Mesenchymal stem cell (in vitro differentiated cells and primary cell): ENCODE results near the gene FAT1.

Source experiments
- DNase-seq: peaks from one replicate; pipeline ENCODE4 v3.0.0-alpha.2; 2013
- H2AFZ ChIP-seq: one replicate; pipeline ENCODE4 v1.6.1; 2013; ENCODE audit warnings: low read depth, mild to moderate bottlenecking, control low read depth, inconsistent platforms, low read length, moderate library complexity
- H2AK5ac ChIP-seq: 2 replicates; pipeline ENCODE4 v1.6.1; 2013; ENCODE audit warnings: low read length, moderate library complexity, mild to moderate bottlenecking, inconsistent platforms; ENCODE audit not compliant: severe bottlenecking
- H2BK120ac ChIP-seq: one replicate; pipeline ENCODE4 v1.6.1; 2013; ENCODE audit warnings: low read depth, mild to moderate bottlenecking, inconsistent platforms, low read length, moderate library complexity
- H2BK12ac ChIP-seq, 2 experiments: one replicate each; pipeline ENCODE4 v1.6.1; 2013; ENCODE audit warnings: inconsistent platforms in 2 of 2, low read length in 2 of 2, mild to moderate bottlenecking in 2 of 2, moderate library complexity in 2 of 2, control low read depth in 1 of 2
- H2BK15ac ChIP-seq: one replicate; pipeline ENCODE4 v1.6.1; 2013; ENCODE audit warnings: mild to moderate bottlenecking, low read depth, inconsistent platforms; ENCODE audit not compliant: poor library complexity, severe bottlenecking
- H2BK5ac ChIP-seq: 2 replicates; pipeline ENCODE4 v1.6.1; 2013; ENCODE audit warnings: low read depth, mild to moderate bottlenecking, low read length, control low read depth, inconsistent platforms; ENCODE audit not compliant: poor library complexity, severe bottlenecking
- H3K14ac ChIP-seq, 2 experiments: one replicate each; pipeline ENCODE4 v1.6.1; 2013; ENCODE audit warnings: inconsistent platforms in 2 of 2, low read length in 2 of 2, control low read depth in 1 of 2, mild to moderate bottlenecking in 1 of 2, moderate library complexity in 1 of 2
- H3K18ac ChIP-seq, 2 experiments: one replicate each; pipeline ENCODE4 v1.6.1; 2013; ENCODE audit warnings: inconsistent platforms in 2 of 2, low read length in 2 of 2, control low read depth in 1 of 2, low read depth in 1 of 2, mild to moderate bottlenecking in 1 of 2
- H3K23ac ChIP-seq, 2 experiments: one replicate each; pipeline ENCODE4 v1.6.1; 2013; ENCODE audit warnings: inconsistent platforms in 2 of 2, low read length in 2 of 2, mild to moderate bottlenecking in 2 of 2, moderate library complexity in 2 of 2, control low read depth in 1 of 2
- H3K27ac ChIP-seq: 2 replicates; pipeline ENCODE4 v1.5.1; 2013; ENCODE audit warnings: mild to moderate bottlenecking, moderate library complexity, low read length, control low read depth, inconsistent platforms; ENCODE audit not compliant: poor library complexity, severe bottlenecking
- H3K27me3 ChIP-seq, 2 experiments: 2 replicates each; pipeline versions ENCODE4 v1.6.1 to v1.7.0; 2013; ENCODE audit warnings: low read length in 2 of 2, mild to moderate bottlenecking in 2 of 2, moderate library complexity in 2 of 2, control low read depth in 1 of 2, inconsistent platforms in 1 of 2; ENCODE audit not compliant: control insufficient read depth in 1 of 2, insufficient read depth in 1 of 2
- H3K36me3 ChIP-seq, 2 experiments: 2 replicates each; pipeline versions ENCODE4 v1.6.1 to v1.7.0; 2013; ENCODE audit warnings: low read length in 2 of 2, control low read depth in 1 of 2, inconsistent platforms in 1 of 2, low read depth in 1 of 2, mild to moderate bottlenecking in 1 of 2; ENCODE audit not compliant: insufficient read depth in 2 of 2, control insufficient read depth in 1 of 2
- H3K4ac ChIP-seq, 2 experiments: one replicate each; pipeline ENCODE4 v1.6.1; 2013; ENCODE audit warnings: inconsistent platforms in 2 of 2, low read length in 2 of 2, mild to moderate bottlenecking in 2 of 2, moderate library complexity in 2 of 2, control low read depth in 1 of 2, low read depth in 1 of 2
- H3K4me1 ChIP-seq: 2 replicates; pipeline ENCODE4 v1.6.1; 2013; ENCODE audit warnings: low read depth, low read length, control low read depth; ENCODE audit not compliant: control insufficient read depth, insufficient read depth
- H3K4me2 ChIP-seq: 2 replicates; pipeline ENCODE4 v1.6.1; 2013; ENCODE audit warnings: low read length, mild to moderate bottlenecking, inconsistent platforms; ENCODE audit not compliant: poor library complexity, severe bottlenecking
- H3K4me3 ChIP-seq, 2 experiments: 2 replicates each; pipeline versions ENCODE4 v1.5.1 to v1.7.0; 2013; ENCODE audit warnings: low read length in 2 of 2, mild to moderate bottlenecking in 2 of 2, control low read depth in 1 of 2, low read depth in 1 of 2; ENCODE audit not compliant: insufficient read depth in 1 of 2
- H3K79me1 ChIP-seq: replicated peaks from 2 replicates; pipeline ENCODE4 v1.6.1; 2013; ENCODE audit warnings: mild to moderate bottlenecking, control low read depth, low read length, inconsistent platforms; ENCODE audit not compliant: poor library complexity, severe bottlenecking
- H3K9ac ChIP-seq: 2 replicates; pipeline ENCODE4 v1.7.0; 2013; ENCODE audit warnings: mild to moderate bottlenecking, low read length, moderate library complexity
- H3K9me3 ChIP-seq: 2 replicates; pipeline ENCODE4 v1.7.0; 2013; ENCODE audit warnings: mild to moderate bottlenecking, low read length; ENCODE audit not compliant: control insufficient read depth
- H4K8ac ChIP-seq: one replicate; pipeline ENCODE4 v1.6.1; 2013; ENCODE audit warnings: inconsistent platforms, mild to moderate bottlenecking, low read length, moderate library complexity
- H4K91ac ChIP-seq: one replicate; pipeline ENCODE4 v1.6.1; 2013; ENCODE audit warnings: mild to moderate bottlenecking, low read length, inconsistent platforms
- WGBS: methylation state at CpG from one replicate; pipeline ENCODE4 v1.1.7; 2013; ENCODE audit warnings: mixed read lengths; 5-methylcytosine and 5-hydroxymethylcytosine counted together

FAT1 gene

GRCh38 chr4:186715077-186715476 lies 8.6 kb downstream of the FAT1 start:
- DNase-seq, result no peak

GRCh38 chr4:186714006-186714675 lies 9.5 kb downstream of the FAT1 start:
- Histone ChIP-seq H2AK5ac (no peak overlapping the region), H3K27ac (no peak overlapping the region), H3K4me1 (peaks cover 8% of the 10 kb centered on the region), H3K27me3 (no peaks in the 10 kb centered on the region), H3K36me3 (peaks cover 7 to 13% of the 10 kb centered on the region in 2 experiments), H3K4ac (no peak overlapping the region), H3K4me3 (no peak overlapping the region), H2BK12ac (no peak overlapping the region), H3K4me2 (no peak overlapping the region), H3K23ac (no peak overlapping the region), H2BK120ac (no peak overlapping the region), H4K91ac (no peak overlapping the region), H3K9me3 (peaks cover 5% of the 10 kb centered on the region), H2BK15ac (no peak overlapping the region), H3K18ac (peak overlapping the region in 1 of 2 experiments; percentile 22), H3K9ac (no peak overlapping the region), H3K14ac (no peak overlapping the region), H2AFZ (no peak overlapping the region), H4K8ac (no peak overlapping the region), H3K79me1 (no peaks in the 10 kb centered on the region), H2BK5ac (no peak overlapping the region)
- WGBS, result 97% methylated on average over 15 of the region's 16 CpGs
- DNase-seq, result no peak

More at GRCh38 chr4:186715077-186715476, 8.6 kb downstream of the FAT1 start:
- Histone ChIP-seq H3K27ac (no peak overlapping the region), H3K36me3 (peaks cover 0 to 8% of the 10 kb centered on the region in 2 experiments), H4K8ac (no peak overlapping the region), H3K4me3 (no peak overlapping the region), H4K91ac (no peak overlapping the region), H3K18ac (no peak overlapping the region), H2BK5ac (no peak overlapping the region), H3K9me3 (peaks cover 14% of the 10 kb centered on the region), H3K23ac (no peak overlapping the region), H3K4me1 (peaks cover 8% of the 10 kb centered on the region), H3K4ac (no peak overlapping the region), H2BK12ac (no peak overlapping the region), H3K14ac (no peak overlapping the region), H3K4me2 (no peak overlapping the region), H3K27me3 (no peaks in the 10 kb centered on the region), H3K9ac (no peak overlapping the region), H2AFZ (no peak overlapping the region), H3K79me1 (no peaks in the 10 kb centered on the region), H2BK120ac (no peak overlapping the region), H2BK15ac (no peak overlapping the region), H2AK5ac (no peak overlapping the region)
- 94% methylated on average over 5 of the region's 5 CpGs for WGBS

GRCh38 chr4:186712690-186713089 lies 11.0 kb downstream of the FAT1 start:
- no peak overlapping the region for H3K14ac ChIP-seq
- peaks cover 8% of the 10 kb centered on the region for H3K4me1 ChIP-seq
- no peak overlapping the region for H3K4ac ChIP-seq
- H3K9ac ChIP-seq, result no peak overlapping the region
- no peak overlapping the region for H3K23ac ChIP-seq
- H4K8ac ChIP-seq, result no peak overlapping the region
- H3K4me2 ChIP-seq, result no peak overlapping the region
- peaks cover 22 to 24% of the 10 kb centered on the region in 2 experiments for H3K36me3 ChIP-seq
- no peak overlapping the region for H2AK5ac ChIP-seq
- H2BK12ac ChIP-seq, result peak overlapping the region in 1 of 2 experiments; percentile 3
- H3K79me1 ChIP-seq, result no peaks in the 10 kb centered on the region
- H4K91ac ChIP-seq, result no peak overlapping the region
- no peak overlapping the region for H2AFZ ChIP-seq
- no peak overlapping the region for H3K4me3 ChIP-seq
- H3K27me3 ChIP-seq, result no peaks in the 10 kb centered on the region
- no peak overlapping the region for H2BK120ac ChIP-seq
- DNase-seq, result no peak
- no peak overlapping the region for H2BK15ac ChIP-seq
- no peak overlapping the region for H3K27ac ChIP-seq
- WGBS, result 51% methylated on average over 5 of the region's 7 CpGs
- no peak overlapping the region for H3K18ac ChIP-seq
- no peaks in the 10 kb centered on the region for H3K9me3 ChIP-seq
- H2BK5ac ChIP-seq, result no peak overlapping the region

- H2BK120ac ChIP-seq, result no peak overlapping the region
- H2BK15ac ChIP-seq, result no peak overlapping the region
- no peak overlapping the region for H3K4me3 ChIP-seq
- no peak overlapping the region for H3K4me2 ChIP-seq
- H3K4me1 ChIP-seq, result peaks cover 5% of the 10 kb centered on the region
- H2AFZ ChIP-seq, result no peak overlapping the region
- no peak overlapping the region for H3K18ac ChIP-seq
- DNase-seq, result no peak
- no peak overlapping the region for H2AK5ac ChIP-seq
- no peak overlapping the region for H4K91ac ChIP-seq
- H3K9me3 ChIP-seq, result no peaks in the 10 kb centered on the region
- no peak overlapping the region for H3K27ac ChIP-seq
- no peak overlapping the region for H3K4ac ChIP-seq
- no peak overlapping the region for H4K8ac ChIP-seq
- no peak overlapping the region for H3K9ac ChIP-seq
- no peaks in the 10 kb centered on the region for H3K79me1 ChIP-seq
- H3K27me3 ChIP-seq, result no peaks in the 10 kb centered on the region
- 76% methylated on average over 5 of the region's 5 CpGs for whole genome bisulfite sequencing
- no peak overlapping the region for H3K14ac ChIP-seq
- H3K36me3 ChIP-seq, result peaks cover 41 to 43% of the 10 kb centered on the region in 2 experiments
- H2BK5ac ChIP-seq, result no peak overlapping the region
- H3K23ac ChIP-seq, result no peak overlapping the region
- H2BK12ac ChIP-seq, result no peak overlapping the region
These were observed 13.0 kb downstream of the FAT1 start for GRCh38 chr4:186710521-186711119.
